Fibroblast of gingiva (primary cell): ENCODE results near the gene TIMM23.
A peak's percentile ranks its signal among the peaks of the same experiment; 100 is the strongest.
"Not testable (repeated sequence)": the region's sequence is repeated elsewhere in the genome, so short reads cannot be mapped to it uniquely, and the experiment has no call there.

ENCODE experiments used
- DNase-seq: peaks from one replicate; pipeline ENCODE4 v3.0.0-alpha.2; 2011; ENCODE audit warnings: low read depth

Gene TIMM23

GRCh38 chr10:46022978-46023702, 50.9 kb downstream of the TIMM23 start:
- peak; percentile 88 for DNase-seq

GRCh38 chr10:46024948-46025347, 52.7 kb downstream of the TIMM23 start:
- no peak for DNase-seq

- no peak for DNase-seq
Observed at GRCh38 chr10:46025406-46025805, 53.1 kb downstream of the TIMM23 start.

GRCh38 chr10:46026106-46026505, 53.8 kb downstream of the TIMM23 start:
- no peak for DNase-seq

GRCh38 chr10:46028584-46029460, 56.5 kb downstream of the TIMM23 start:
- DNase-seq, result peak; percentile 63

GRCh38 chr10:46029461-46030030, 57.3 kb downstream of the TIMM23 start:
- DNase-seq, result peak; percentile 26

GRCh38 chr10:46030091-46030937, 58.0 kb downstream of the TIMM23 start, which contains the start of gene NCOA4:
TSS of gene NCOA4 (minus strand) at chr10:46030623. CDS start at chr10:46016680, 13,943 bp downstream.
- peak; percentile 98 for DNase-seq

GRCh38 chr10:46031648-46032532, 59.6 kb downstream of the TIMM23 start:
- DNase-seq, result no peak

- peak; percentile 68 for DNase-seq
Observed at GRCh38 chr10:46033602-46034011, 61.3 kb downstream of the TIMM23 start.

GRCh38 chr10:46035923-46036849, 63.9 kb downstream of the TIMM23 start:
- DNase-seq, result no peak

GRCh38 chr10:46037107-46037825, 65.0 kb downstream of the TIMM23 start:
- no peak for DNase-seq

- no peak for DNase-seq
Observed at GRCh38 chr10:46040004-46040403, 67.7 kb downstream of the TIMM23 start.

GRCh38 chr10:46042527-46042926, 70.2 kb downstream of the TIMM23 start:
- DNase-seq, result no peak

- no peak for DNase-seq
Observed at GRCh38 chr10:46046261-46046660, 74.0 kb downstream of the TIMM23 start, which contains the start of gene MSMB. TSS of gene MSMB (minus strand) at chr10:46046269. CDS start at chr10:46046237, 32 bp downstream.

GRCh38 chr10:46048152-46048551, 75.9 kb downstream of the TIMM23 start:
- no peak for DNase-seq

GRCh38 chr10:46049497-46049831, 77.2 kb downstream of the TIMM23 start:
- DNase-seq, result not testable (repeated sequence)

- DNase-seq, result no peak
Observed at GRCh38 chr10:46050941-46051623, 78.8 kb downstream of the TIMM23 start.

- DNase-seq, result no peak
Observed at GRCh38 chr10:46052057-46052790, 79.9 kb downstream of the TIMM23 start.
